ENCODE measurements around the gene IBA57.

The IBA57 gene

GRCh38 chr1:228175316-228176023 is 9.9 kb downstream of the IBA57 start:
- no peak for TF ChIP-seq CTCF (IDR thresholded peaks at IDR 0.05; ENCODE audit: extremely low read depth, insufficient read depth, missing control alignments)
- in situ Hi-C loops (cut with MboI; ENCODE audit: low pct_unique_long_range_greater_than_20kb, low sequenced_read_pairs, unreplicated experiment) = no loop called here
- DNase-seq (ENCODE audit: low spot score) = no peak

- in situ Hi-C loops (cut with MboI; ENCODE audit: low pct_unique_long_range_greater_than_20kb, low sequenced_read_pairs, unreplicated experiment) = no loop called here
- no peak for DNase-seq (ENCODE audit: low spot score)
- TF ChIP-seq CTCF (IDR thresholded peaks at IDR 0.05; ENCODE audit: extremely low read depth, insufficient read depth, missing control alignments) = no peak
These were observed 10.4 kb downstream of the IBA57 start for GRCh38 chr1:228176024-228176395.

GRCh38 chr1:228176461-228177182 is 11.0 kb downstream of the IBA57 start:
- TF ChIP-seq CTCF (IDR thresholded peaks at IDR 0.05; ENCODE audit: extremely low read depth, insufficient read depth, missing control alignments) = no peak
- in situ Hi-C loops (cut with MboI; ENCODE audit: low pct_unique_long_range_greater_than_20kb, low sequenced_read_pairs, unreplicated experiment) = no loop called here
- no peak for DNase-seq (ENCODE audit: low spot score)

GRCh38 chr1:228177183-228177475 is 11.5 kb downstream of the IBA57 start:
- no peak for DNase-seq (ENCODE audit: low spot score)
- TF ChIP-seq CTCF (IDR thresholded peaks at IDR 0.05; ENCODE audit: extremely low read depth, insufficient read depth, missing control alignments) = no peak
- in situ Hi-C loops (cut with MboI; ENCODE audit: low pct_unique_long_range_greater_than_20kb, low sequenced_read_pairs, unreplicated experiment) = no loop called here

GRCh38 chr1:228177721-228178710 is 12.4 kb downstream of the IBA57 start:
- TF ChIP-seq CTCF (IDR thresholded peaks at IDR 0.05; ENCODE audit: extremely low read depth, insufficient read depth, missing control alignments) = no peak
- DNase-seq (ENCODE audit: low spot score) = no peak
- in situ Hi-C loops (cut with MboI; ENCODE audit: low pct_unique_long_range_greater_than_20kb, low sequenced_read_pairs, unreplicated experiment) = no loop called here

Measured in GM13977 (cell line).